Stomach smooth muscle (tissue), 2 donors: ENCODE results near the gene CENATAC.

Experiments used
- H3K27ac ChIP-seq: one replicate; pipeline ENCODE4 v1.7.0; 2013; ENCODE audit warnings: mild to moderate bottlenecking, low read length, inconsistent platforms
- H3K27me3 ChIP-seq, 2 donors: one replicate each; pipeline ENCODE4 v1.7.0; 2013; ENCODE audit warnings: low read length in 2 of 2; ENCODE audit not compliant: insufficient read depth in 2 of 2, control insufficient read depth in 1 of 2
- H3K36me3 ChIP-seq, 2 donors: one replicate each; pipeline ENCODE4 v1.7.0; 2013; ENCODE audit warnings: low read length in 2 of 2; ENCODE audit not compliant: control insufficient read depth in 2 of 2, insufficient read depth in 2 of 2
- H3K4me1 ChIP-seq: one replicate; pipeline ENCODE4 v1.7.0; 2013; ENCODE audit warnings: low read length; ENCODE audit not compliant: control insufficient read depth, insufficient read depth
- H3K4me3 ChIP-seq, 2 donors: one replicate each; pipeline ENCODE4 v1.7.0; 2013; ENCODE audit warnings: low read length in 2 of 2
- H3K9ac ChIP-seq, 2 donors: one replicate each; pipeline ENCODE4 v1.7.0; 2013; ENCODE audit warnings: low read length in 2 of 2, mild to moderate bottlenecking in 1 of 2
- H3K9me3 ChIP-seq, 2 donors: one replicate each; pipeline ENCODE4 v1.7.0; 2013; ENCODE audit warnings: low read length in 2 of 2; ENCODE audit not compliant: control insufficient read depth in 2 of 2
- donor health status: healthy.
- donor health status: Pancreatic carcinoma.

The CENATAC gene

GRCh38 chr11:118996926-118997626 lies 862 bp upstream of the CENATAC start:
- Histone ChIP-seq H3K4me3 (peak overlapping the region; percentile 96 to 99), H3K4me1 (peaks cover 26% of the 10 kb centered on the region), H3K27ac (peak overlapping the region; percentile 87), H3K9ac (peak overlapping the region; percentile 85 to 88), H3K36me3 (peaks cover 2 to 3% of the 10 kb centered on the region in 2 donors), H3K9me3 (no peaks in the 10 kb centered on the region), H3K27me3 (no peaks in the 10 kb centered on the region)

- peak overlapping the region; percentile 87 for H3K27ac ChIP-seq
Measured at GRCh38 chr11:118998388-118998717, 415 bp downstream of the CENATAC start.

GRCh38 chr11:118998822-118999221 lies 884 bp downstream of the CENATAC start:
- H3K27ac ChIP-seq: peak overlapping the region; percentile 87
- peak overlapping the region; percentile 96 to 99 for H3K4me3 ChIP-seq
- H3K9me3 ChIP-seq: no peaks in the 10 kb centered on the region
- H3K27me3 ChIP-seq: no peaks in the 10 kb centered on the region
- H3K36me3 ChIP-seq: peaks cover 5 to 7% of the 10 kb centered on the region in 2 donors
- H3K4me1 ChIP-seq: peaks cover 26% of the 10 kb centered on the region
- H3K9ac ChIP-seq: peak overlapping the region; percentile 88 to 89

More at GRCh38 chr11:118998388-118998717, 415 bp downstream of the CENATAC start:
- Histone ChIP-seq H3K4me1 (peaks cover 26% of the 10 kb centered on the region), H3K4me3 (peak overlapping the region; percentile 96 to 99), H3K9ac (peak overlapping the region; percentile 88 to 89), H3K27me3 (no peaks in the 10 kb centered on the region), H3K9me3 (no peaks in the 10 kb centered on the region), H3K36me3 (peaks cover 5 to 7% of the 10 kb centered on the region in 2 donors)

GRCh38 chr11:119000906-119001305 lies 3.0 kb downstream of the CENATAC start:
- no peak overlapping the region for H3K4me3 ChIP-seq
- peaks cover 26% of the 10 kb centered on the region for H3K4me1 ChIP-seq
- no peaks in the 10 kb centered on the region for H3K27me3 ChIP-seq
- no peak overlapping the region for H3K27ac ChIP-seq
- no peak overlapping the region for H3K9ac ChIP-seq
- H3K9me3 ChIP-seq: no peaks in the 10 kb centered on the region
- peaks cover 5 to 7% of the 10 kb centered on the region in 2 donors for H3K36me3 ChIP-seq

- Histone ChIP-seq H3K9me3 (no peaks in the 10 kb centered on the region), H3K27me3 (no peaks in the 10 kb centered on the region), H3K36me3 (peaks cover 15 to 23% of the 10 kb centered on the region in 2 donors), H3K4me3 (no peak overlapping the region), H3K27ac (no peak overlapping the region), H3K9ac (no peak overlapping the region), H3K4me1 (no peaks in the 10 kb centered on the region)
Measured at GRCh38 chr11:119006656-119007055, 8.7 kb downstream of the CENATAC start.

- H3K27me3 ChIP-seq: no peaks in the 10 kb centered on the region
- no peaks in the 10 kb centered on the region for H3K9me3 ChIP-seq
- H3K9ac ChIP-seq: no peak overlapping the region
- H3K27ac ChIP-seq: no peak overlapping the region
- H3K4me3 ChIP-seq: no peak overlapping the region
- H3K36me3 ChIP-seq: peaks cover 45 to 51% of the 10 kb centered on the region in 2 donors
- peaks cover 6% of the 10 kb centered on the region for H3K4me1 ChIP-seq
Measured at GRCh38 chr11:119011476-119012053, 13.6 kb downstream of the CENATAC start.

GRCh38 chr11:119012629-119013170 lies 14.8 kb downstream of the CENATAC start:
- Histone ChIP-seq H3K27me3 (no peaks in the 10 kb centered on the region), H3K4me3 (no peak overlapping the region), H3K4me1 (peaks cover 17% of the 10 kb centered on the region), H3K27ac (no peak overlapping the region), H3K9ac (no peak overlapping the region), H3K9me3 (no peaks in the 10 kb centered on the region), H3K36me3 (peaks cover 42 to 49% of the 10 kb centered on the region in 2 donors)

- Histone ChIP-seq H3K4me1 (peaks cover 17% of the 10 kb centered on the region), H3K36me3 (peaks cover 40 to 49% of the 10 kb centered on the region in 2 donors), H3K27me3 (no peaks in the 10 kb centered on the region), H3K9me3 (no peaks in the 10 kb centered on the region), H3K9ac (no peak overlapping the region), H3K4me3 (no peak overlapping the region), H3K27ac (no peak overlapping the region)
Measured at GRCh38 chr11:119014209-119014924, 16.4 kb downstream of the CENATAC start.

- Histone ChIP-seq H3K27ac (no peak overlapping the region), H3K4me1 (peaks cover 24% of the 10 kb centered on the region)
Measured at GRCh38 chr11:119015054-119015611, 17.2 kb downstream of the CENATAC start.

GRCh38 chr11:119016216-119017009 lies 18.5 kb downstream of the CENATAC start:
- Histone ChIP-seq H3K4me1 (peaks cover 29% of the 10 kb centered on the region), H3K9ac (peak overlapping the region; percentile 13 to 29), H3K27me3 (no peaks in the 10 kb centered on the region), H3K36me3 (peaks cover 28 to 45% of the 10 kb centered on the region in 2 donors), H3K4me3 (peak overlapping the region; percentile 35 to 87), H3K27ac (no peak overlapping the region), H3K9me3 (no peaks in the 10 kb centered on the region)

More at GRCh38 chr11:119015054-119015611, 17.2 kb downstream of the CENATAC start:
- H3K27me3 ChIP-seq: no peaks in the 10 kb centered on the region
- no peaks in the 10 kb centered on the region for H3K9me3 ChIP-seq
- no peak overlapping the region for H3K4me3 ChIP-seq
- no peak overlapping the region for H3K9ac ChIP-seq
- H3K36me3 ChIP-seq: peaks cover 34 to 49% of the 10 kb centered on the region in 2 donors
